H9 (cell line): Measurements from ENCODE around the gene AKT3. TPM values are rescaled to one million over a fixed set of nuclear protein-coding genes. Genes with fewer than 3 reads are reported as not detected.

Experiments
- DNase-seq: peaks from one replicate; pipeline ENCODE4 v3.0.0-alpha.2; 2017
- H2AFZ ChIP-seq: one replicate; pipeline ENCODE4 v1.6.1; 2013; ENCODE audit warnings: mild to moderate bottlenecking, low read length, control low read depth, moderate library complexity
- H2AK5ac ChIP-seq: 2 replicates; pipeline ENCODE4 v1.6.1; 2013; ENCODE audit warnings: low read length, control low read depth, mixed read lengths; ENCODE audit not compliant: insufficient read length
- H2BK120ac ChIP-seq: one replicate; pipeline ENCODE4 v1.6.1; 2013; ENCODE audit warnings: low read depth, mild to moderate bottlenecking, low read length, control low read depth, inconsistent platforms; ENCODE audit not compliant: poor library complexity, severe bottlenecking
- H2BK12ac ChIP-seq: 2 replicates; pipeline ENCODE4 v1.6.1; 2013; ENCODE audit warnings: low read length, control low read depth, mixed read lengths, low read depth; ENCODE audit not compliant: insufficient read length
- H2BK15ac ChIP-seq: 2 replicates; pipeline ENCODE4 v1.6.1; 2013; ENCODE audit warnings: low read depth, low read length, control low read depth
- H2BK20ac ChIP-seq: one replicate; pipeline ENCODE4 v1.6.1; 2013; ENCODE audit warnings: low read depth, mild to moderate bottlenecking, low read length, control low read depth, inconsistent platforms; ENCODE audit not compliant: poor library complexity, severe bottlenecking
- H2BK5ac ChIP-seq: 2 replicates; pipeline ENCODE4 v1.6.1; 2013; ENCODE audit warnings: low read length, control low read depth, mixed read lengths; ENCODE audit not compliant: insufficient read length
- H3K14ac ChIP-seq: 2 replicates; pipeline ENCODE4 v1.6.1; 2013; ENCODE audit warnings: low read length, control low read depth; ENCODE audit not compliant: insufficient read depth
- H3K18ac ChIP-seq: 2 replicates; pipeline ENCODE4 v1.6.1; 2013; ENCODE audit warnings: low read depth, mild to moderate bottlenecking, mixed read lengths, low read length, control low read depth; ENCODE audit not compliant: insufficient read length
- H3K23ac ChIP-seq: 2 replicates; pipeline ENCODE4 v1.6.1; 2013; ENCODE audit warnings: low read length, control low read depth, mixed read lengths, low read depth; ENCODE audit not compliant: insufficient read length
- H3K23me2 ChIP-seq: 2 replicates; pipeline ENCODE4 v1.6.1; 2013; ENCODE audit warnings: low read depth, mild to moderate bottlenecking, mixed read lengths, low read length, control low read depth; ENCODE audit not compliant: insufficient read length, poor library complexity, severe bottlenecking
- H3K27ac ChIP-seq: 2 replicates; pipeline ENCODE4 v1.5.1; 2013; ENCODE audit warnings: low read length, control low read depth, mixed read lengths, low read depth; ENCODE audit not compliant: insufficient read length
- H3K27me3 ChIP-seq: 2 replicates; pipeline ENCODE4 v1.6.1; 2013; ENCODE audit warnings: low read length, control low read depth, inconsistent platforms; ENCODE audit not compliant: insufficient read depth
- H3K4ac ChIP-seq: 2 replicates; pipeline ENCODE4 v1.6.1; 2013; ENCODE audit warnings: low read depth, mild to moderate bottlenecking, control low read depth, inconsistent platforms, low read length, moderate library complexity
- H3K4me1 ChIP-seq: 2 replicates; pipeline ENCODE4 v1.6.1; 2013; ENCODE audit warnings: low read length, control low read depth, inconsistent platforms; ENCODE audit not compliant: insufficient read depth
- H3K4me2 ChIP-seq: 2 replicates; pipeline ENCODE4 v1.6.1; 2013; ENCODE audit warnings: low read length, control low read depth, mixed read lengths; ENCODE audit not compliant: insufficient read length, insufficient read depth
- H3K56ac ChIP-seq: 2 replicates; pipeline ENCODE4 v1.6.1; 2013; ENCODE audit warnings: low read depth, mild to moderate bottlenecking, mixed read lengths, low read length, control low read depth; ENCODE audit not compliant: insufficient read length
- H3K79me1 ChIP-seq: 2 replicates; pipeline ENCODE4 v1.6.1; 2013; ENCODE audit warnings: low read depth, mild to moderate bottlenecking, moderate library complexity, low read length, control low read depth, inconsistent platforms; ENCODE audit not compliant: insufficient read depth, poor library complexity, severe bottlenecking
- H3K79me2 ChIP-seq: 2 replicates; pipeline ENCODE4 v1.6.1; 2013; ENCODE audit warnings: low read length, control low read depth, inconsistent platforms; ENCODE audit not compliant: insufficient read depth
- H3K9ac ChIP-seq: 2 replicates; pipeline ENCODE4 v1.6.1; 2013; ENCODE audit warnings: low read length, control low read depth, mixed read lengths; ENCODE audit not compliant: insufficient read length; ENCODE audit errors: extremely low read depth
- H3K9me3 ChIP-seq: one replicate; pipeline ENCODE4 v1.6.1; 2013; ENCODE audit warnings: low read depth, low read length, inconsistent platforms; ENCODE audit not compliant: control insufficient read depth
- H3T11ph ChIP-seq: one replicate; pipeline ENCODE4 v1.6.1; 2013; ENCODE audit warnings: mild to moderate bottlenecking, low read length, control low read depth, inconsistent platforms
- H4K20me1 ChIP-seq: one replicate; pipeline ENCODE4 v1.6.1; 2013; ENCODE audit not compliant: control insufficient read depth, insufficient read length, insufficient read depth
- H4K5ac ChIP-seq: 2 replicates; pipeline ENCODE4 v1.6.1; 2013; ENCODE audit warnings: low read depth, mild to moderate bottlenecking, mixed read lengths, low read length, control low read depth; ENCODE audit not compliant: insufficient read length
- H4K8ac ChIP-seq: replicated peaks from 2 replicates; pipeline ENCODE4 v1.6.1; 2013; ENCODE audit warnings: low read length, control low read depth, mixed read lengths, low read depth; ENCODE audit not compliant: insufficient read length
- H4K91ac ChIP-seq: 2 replicates; pipeline ENCODE4 v1.6.1; 2013; ENCODE audit warnings: low read depth, mild to moderate bottlenecking, moderate library complexity, mixed read lengths, low read length, control low read depth; ENCODE audit not compliant: insufficient read length
- H3K27ac Mint-ChIP-seq, 3 experiments: 2 replicates in 2 of 3; 3 replicates in 1 of 3; pipeline ENCODE4 v1.8.0; 2020 to 2021; ENCODE audit warnings: mixed read lengths in 3 of 3, mild to moderate bottlenecking in 1 of 3, moderate library complexity in 1 of 3
- H3K27me3 Mint-ChIP-seq: 2 replicates; pipeline ENCODE4 v1.8.0; 2021; ENCODE audit warnings: low read depth, mild to moderate bottlenecking, moderate library complexity, mixed read lengths
- H3K36me3 Mint-ChIP-seq, 3 experiments: 2 replicates in 2 of 3; 3 replicates in 1 of 3; pipeline ENCODE4 v1.8.0; 2020 to 2021; ENCODE audit warnings: low read depth in 3 of 3, mixed read lengths in 3 of 3; ENCODE audit not compliant: insufficient read depth in 1 of 3
- H3K4me1 Mint-ChIP-seq, 2 experiments: 2 replicates each; pipeline ENCODE4 v1.8.0; 2020; ENCODE audit warnings: mixed read lengths in 2 of 2
- H3K4me3 Mint-ChIP-seq, 2 experiments: 2 replicates in 1 of 2; 3 replicates in 1 of 2; pipeline ENCODE4 v1.8.0; 2020 to 2021; ENCODE audit warnings: mild to moderate bottlenecking in 2 of 2, mixed read lengths in 2 of 2, moderate library complexity in 1 of 2
- H3K9me3 Mint-ChIP-seq, 2 experiments: 2 replicates in 1 of 2; 3 replicates in 1 of 2; pipeline ENCODE4 v1.8.0; 2020; ENCODE audit warnings: mild to moderate bottlenecking in 2 of 2, mixed read lengths in 2 of 2, moderate library complexity in 1 of 2
- CTCF ChIP-seq: fragments of 200-600 bp; sonication (generic); conservative IDR thresholded peaks from 3 replicates; pipeline ENCODE4 v1.8.0; 2021; ENCODE audit warnings: antibody characterized with exemption, mild to moderate bottlenecking
- WGBS: extraction: QIAGEN DNeasy Blood & Tissue Kit; methylation state at CpG from one replicate; pipeline ENCODE4 v1.1.7; 2013; ENCODE audit warnings: missing lambda C conversion rate, low lambda C conversion rate, mixed read lengths; ENCODE audit not compliant: insufficient read length; ENCODE audit errors: extremely low coverage; 5-methylcytosine and 5-hydroxymethylcytosine counted together
- total RNA-seq: library from RNA; stranded (reverse); gene quantifications from 2 replicates; pipeline ENCODE4 v1.2.1, GENCODE V29; 2021

Gene AKT3
- total RNA-seq, 1 experiment from 2014 or later = 27.8 TPM

GRCh38 chr1:243580072-243580471 lies 270.0 kb downstream of the AKT3 start:
- Histone ChIP-seq H3K4me1 (no peaks in the 10 kb centered on the region), H2AFZ (no peak overlapping the region), H2BK12ac (no peak overlapping the region), H3K79me2 (no peaks in the 10 kb centered on the region), H4K91ac (no peak overlapping the region), H3K4ac (no peak overlapping the region), H4K20me1 (no peaks in the 10 kb centered on the region), H4K5ac (no peak overlapping the region), H3K27ac (no peak overlapping the region), H3K18ac (peak overlapping the region; percentile 25), H2BK5ac (no peak overlapping the region), H3K27me3 (no peaks in the 10 kb centered on the region), H3K14ac (no peak overlapping the region), H3K56ac (no peak overlapping the region), H3T11ph (no peak overlapping the region), H4K8ac (no peak overlapping the region), H3K9me3 (no peaks in the 10 kb centered on the region), H2AK5ac (no peak overlapping the region), H3K9ac (no peak overlapping the region), H2BK120ac (no peak overlapping the region), H3K23me2 (no peaks in the 10 kb centered on the region), H3K4me2 (no peak overlapping the region), H2BK15ac (no peak overlapping the region), H2BK20ac (no peak overlapping the region), H3K79me1 (no peaks in the 10 kb centered on the region), H3K23ac (no peak overlapping the region)
- DNase-seq = no peak
- H3K4me1 Mint-ChIP-seq = peaks cover 0 to 3% of the 10 kb centered on the region in 2 experiments; a peak in 1 of 4 replicates
- no peaks in the 10 kb centered on the region for H3K27me3 Mint-ChIP-seq
- WGBS = no CpG with 5 or more reads among the region's 5 CpGs
- no peak overlapping the region for H3K4me3 Mint-ChIP-seq
- H3K36me3 Mint-ChIP-seq = peaks cover 5 to 45% (median 25%) of the 10 kb centered on the region in 3 experiments
- H3K27ac Mint-ChIP-seq = no peak overlapping the region
- H3K9me3 Mint-ChIP-seq = peaks cover 34 to 36% of the 10 kb centered on the region in 2 experiments
- TF ChIP-seq CTCF = no peak
